HEK293T (cell line): ENCODE data around the gene PAPLN.

Source experiments
- CTCF ChIA-PET: fragments of 350-600 bp; formaldehyde crosslinking; extraction: SDS; loops from one replicate; lab custom pipeline; 2021; ENCODE audit warnings: antibody characterized with exemption, inconsistent platforms; lab: Yijun Ruan, JAX
- POLR2A ChIA-PET: fragments of 350-600 bp; formaldehyde crosslinking; extraction: SDS; loops from one replicate; lab custom pipeline; 2020; ENCODE audit warnings: antibody characterized with exemption, inconsistent platforms; lab: Yijun Ruan, JAX
- DNase-seq: peaks from one replicate; pipeline ENCODE4 v3.0.0; 2012; ENCODE audit warnings: mixed read lengths; ENCODE audit errors: extremely low spot score
- ARNT ChIP-seq: fragments of 450-650 bp; IDR thresholded peaks from 2 replicates; pipeline ENCODE4 v1.6.1; 2017; ENCODE audit warnings: mild to moderate bottlenecking
- BHLHE40 ChIP-seq: fragments of 450-650 bp; IDR thresholded peaks from 2 replicates; pipeline ENCODE4 v1.6.1; 2016; ENCODE audit warnings: mild to moderate bottlenecking, moderate library complexity, borderline replicate concordance
- CTBP1 ChIP-seq: fragments of 450-650 bp; IDR thresholded peaks from 2 replicates; pipeline ENCODE4 v1.6.1; 2016; ENCODE audit warnings: borderline replicate concordance
- ELF4 ChIP-seq: fragments of 450-650 bp; IDR thresholded peaks from 2 replicates; pipeline ENCODE4 v1.6.1; 2017; ENCODE audit warnings: antibody characterized with exemption
- FOXA1 ChIP-seq: fragments of 450-650 bp; IDR thresholded peaks from 2 replicates; pipeline ENCODE4 v1.6.1; 2016; ENCODE audit warnings: mild to moderate bottlenecking
- FOXK2 ChIP-seq: fragments of 450-650 bp; IDR thresholded peaks from 2 replicates; pipeline ENCODE4 v1.6.1; 2016; ENCODE audit warnings: mild to moderate bottlenecking
- FOXM1 ChIP-seq: fragments of 450-650 bp; IDR thresholded peaks from 2 replicates; pipeline ENCODE4 v1.6.1; 2017; ENCODE audit warnings: mild to moderate bottlenecking, borderline replicate concordance
- HDGF ChIP-seq: fragments of 450-650 bp; IDR thresholded peaks from 2 replicates; pipeline ENCODE4 v1.6.1; 2017; ENCODE audit warnings: antibody characterized with exemption, borderline replicate concordance
- L3MBTL2 ChIP-seq: fragments of 450-650 bp; conservative IDR thresholded peaks from 2 replicates; pipeline ENCODE4 v1.6.1; 2016; ENCODE audit warnings: mild to moderate bottlenecking
- LEF1 ChIP-seq: fragments of 450-650 bp; IDR thresholded peaks from 2 replicates; pipeline ENCODE4 v1.6.1; 2017; ENCODE audit warnings: mild to moderate bottlenecking, borderline replicate concordance
- NFRKB ChIP-seq: fragments of 450-650 bp; IDR thresholded peaks from 2 replicates; pipeline ENCODE4 v1.6.1; 2016; ENCODE audit warnings: mild to moderate bottlenecking, moderate library complexity
- SP1 ChIP-seq: fragments of 450-650 bp; IDR thresholded peaks from 2 replicates; pipeline ENCODE4 v1.6.1; 2017
- SUZ12 ChIP-seq: fragments of 450-650 bp; IDR thresholded peaks from 2 replicates; pipeline ENCODE4 v1.6.1; 2016; ENCODE audit warnings: mild to moderate bottlenecking
- TARDBP ChIP-seq: fragments of 450-650 bp; IDR thresholded peaks from 2 replicates; pipeline ENCODE4 v1.6.1; 2016
- ZNF384 ChIP-seq: fragments of 450-650 bp; IDR thresholded peaks from 2 replicates; pipeline ENCODE4 v1.6.1; 2016
- TF ChIP-seq, protein P1 (sequence below): fragments of 450-650 bp; IDR thresholded peaks from 2 replicates; pipeline ENCODE4 v1.6.1; 2016

PAPLN gene

DNA sequence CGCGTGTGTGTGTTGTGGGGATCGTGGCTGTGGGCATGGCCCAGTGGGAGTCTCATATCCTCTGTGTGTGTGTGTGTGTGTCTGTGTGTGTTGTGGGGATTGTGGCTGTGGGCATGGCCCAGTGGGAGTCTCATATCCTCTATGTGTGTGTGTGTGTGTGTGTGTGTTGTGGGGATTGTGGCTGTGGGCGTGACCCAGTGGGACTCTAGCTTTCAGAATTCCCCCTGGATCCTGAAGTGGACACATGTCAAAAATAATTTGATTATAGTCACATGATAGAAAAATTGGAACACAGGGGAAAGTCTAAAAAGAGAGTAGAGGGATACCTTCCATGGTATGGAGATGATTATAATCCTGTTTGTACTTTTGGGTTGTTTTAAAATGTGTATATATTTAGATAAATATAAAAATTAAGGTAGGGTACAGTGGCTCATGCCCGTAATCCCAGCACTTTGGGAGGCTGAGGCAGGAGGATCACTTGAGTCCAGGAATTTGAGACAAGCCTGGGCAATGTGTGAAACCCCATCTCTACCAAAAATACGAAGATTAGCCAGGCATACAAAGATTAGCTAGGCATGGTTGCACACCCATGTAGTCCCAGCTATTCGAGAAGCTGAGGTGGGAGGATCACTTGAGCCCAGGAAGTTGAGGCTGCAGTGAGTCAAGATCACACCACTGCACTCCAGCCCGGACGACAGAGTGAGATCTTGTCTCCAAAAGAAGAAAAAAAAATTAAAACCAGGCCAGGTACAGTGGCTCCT is 11.0 kb downstream of the PAPLN start:
- no peak for DNase-seq
- CTCF ChIA-PET: no interaction called here
- TF ChIP-seq FOXA1 (no peak), CTBP1 (no peak), SUZ12 (no peak), TARDBP (no peak), SP1 (no peak), BHLHE40 (no peak)
- TF ChIP-seq, protein P1, sequence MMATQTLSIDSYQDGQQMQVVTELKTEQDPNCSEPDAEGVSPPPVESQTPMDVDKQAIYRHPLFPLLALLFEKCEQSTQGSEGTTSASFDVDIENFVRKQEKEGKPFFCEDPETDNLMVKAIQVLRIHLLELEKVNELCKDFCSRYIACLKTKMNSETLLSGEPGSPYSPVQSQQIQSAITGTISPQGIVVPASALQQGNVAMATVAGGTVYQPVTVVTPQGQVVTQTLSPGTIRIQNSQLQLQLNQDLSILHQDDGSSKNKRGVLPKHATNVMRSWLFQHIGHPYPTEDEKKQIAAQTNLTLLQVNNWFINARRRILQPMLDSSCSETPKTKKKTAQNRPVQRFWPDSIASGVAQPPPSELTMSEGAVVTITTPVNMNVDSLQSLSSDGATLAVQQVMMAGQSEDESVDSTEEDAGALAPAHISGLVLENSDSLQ: no peak
- POLR2A ChIA-PET: interaction anchor here (1.0 to 1.6 kb wide), 2 partner anchors 9 to 242 kb away, joined by 3 to 4 read pairs; partner anchors contain the start of gene RIOX1

DNA sequence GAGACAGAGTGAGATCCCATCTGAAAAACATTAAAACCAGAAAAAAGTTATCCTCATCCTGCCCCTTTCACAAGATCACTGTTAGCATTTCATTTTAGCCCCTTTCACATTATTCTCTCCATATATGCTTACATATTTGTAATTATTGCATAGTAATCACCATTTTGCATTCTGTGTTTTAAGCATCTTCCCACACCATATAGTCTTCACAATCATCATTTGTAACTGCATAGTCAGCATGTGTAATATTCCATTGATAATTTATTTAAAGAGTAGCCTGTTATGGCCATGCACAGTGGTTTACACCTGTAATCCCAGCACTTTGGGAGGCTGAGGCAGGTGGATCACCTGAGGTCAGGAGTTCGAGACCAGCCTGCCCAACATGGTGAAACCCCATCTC is 11.8 kb downstream of the PAPLN start:
- ChIA-PET POLR2A (interaction anchor here (1.0 to 1.6 kb wide), 2 partner anchors 10 to 241 kb away, joined by 3 to 4 read pairs; partner anchors contain the start of gene RIOX1), CTCF (no interaction called here)
- TF ChIP-seq ARNT (no peak), LEF1 (no peak)
- DNase-seq: no peak

DNA sequence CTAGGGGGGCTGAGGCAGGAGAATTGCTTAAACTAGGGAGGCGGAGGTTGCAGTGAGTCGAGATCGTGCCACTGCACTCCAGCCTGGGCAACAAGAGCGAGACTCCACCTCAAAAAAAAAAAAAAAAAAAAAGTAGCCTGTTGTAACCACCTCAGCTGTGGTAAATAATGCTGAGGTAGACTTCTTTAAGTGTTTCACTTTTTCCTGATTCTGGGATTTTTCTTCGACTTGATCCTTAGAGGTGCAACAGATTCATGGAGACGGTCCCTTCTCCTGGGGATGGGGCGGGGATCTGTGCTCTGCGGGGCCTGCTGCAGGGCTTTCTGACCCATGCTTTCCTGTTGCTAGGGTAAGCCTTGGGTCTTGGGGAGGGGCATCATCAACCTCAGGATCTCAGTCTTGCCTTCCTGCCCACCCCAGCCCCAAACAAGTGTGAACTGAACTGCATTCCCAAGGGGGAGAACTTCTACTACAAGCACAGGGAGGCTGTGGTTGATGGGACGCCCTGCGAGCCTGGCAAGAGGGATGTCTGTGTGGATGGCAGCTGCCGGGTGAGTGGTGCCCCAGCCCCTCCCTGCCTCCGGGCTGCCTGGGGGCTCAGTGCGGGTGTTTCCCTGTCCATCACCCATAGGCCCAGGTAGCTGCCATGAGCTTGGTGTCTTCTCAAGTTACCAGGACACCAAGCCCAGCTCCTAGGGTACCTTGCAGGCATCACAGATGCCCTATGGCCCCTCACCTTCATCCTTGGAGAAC is 12.4 kb downstream of the PAPLN start:
- CTCF ChIA-PET: no interaction called here
- POLR2A ChIA-PET: interaction anchor here (1.0 to 1.6 kb wide), 2 partner anchors 11 to 241 kb away, joined by 3 to 4 read pairs; partner anchors contain the start of gene RIOX1
- no peak for TF ChIP-seq ELF4
- no peak for TF ChIP-seq FOXA1
- TF ChIP-seq SP1: no peak
- no peak for TF ChIP-seq ARNT
- TF ChIP-seq FOXK2: no peak
- TF ChIP-seq HDGF: no peak
- DNase-seq: no peak

DNA sequence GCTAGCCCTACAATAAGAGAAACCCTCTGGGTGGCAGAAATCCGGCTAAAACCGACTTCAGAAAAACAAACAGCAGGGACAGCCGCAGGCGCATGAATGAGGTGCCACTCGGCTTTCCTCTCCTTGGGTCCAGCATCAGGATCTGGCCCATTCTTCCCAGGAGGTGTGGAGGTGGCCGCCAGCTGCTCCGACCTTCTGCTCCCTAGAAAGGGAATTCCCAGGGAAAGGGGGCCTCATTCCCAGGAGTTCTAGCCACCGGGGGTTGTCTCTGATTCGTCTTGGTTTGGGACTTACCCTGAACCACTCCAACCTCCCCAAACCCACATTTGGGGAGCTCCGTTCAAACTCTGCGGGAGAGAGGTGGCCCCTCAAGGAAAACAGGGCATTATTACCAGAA is 13.0 kb downstream of the PAPLN start:
- DNase-seq: no peak
- TF ChIP-seq, protein P1: no peak
- TF ChIP-seq TARDBP (no peak), ZNF384 (no peak), FOXM1 (no peak), L3MBTL2 (no peak), FOXK2 (no peak), BHLHE40 (no peak), FOXA1 (no peak), ELF4 (no peak), HDGF (no peak), LEF1 (no peak), CTBP1 (no peak), ARNT (no peak), SP1 (no peak), SUZ12 (no peak), NFRKB (no peak)
- ChIA-PET CTCF (no interaction called here), POLR2A (no interaction called here)

DNA sequence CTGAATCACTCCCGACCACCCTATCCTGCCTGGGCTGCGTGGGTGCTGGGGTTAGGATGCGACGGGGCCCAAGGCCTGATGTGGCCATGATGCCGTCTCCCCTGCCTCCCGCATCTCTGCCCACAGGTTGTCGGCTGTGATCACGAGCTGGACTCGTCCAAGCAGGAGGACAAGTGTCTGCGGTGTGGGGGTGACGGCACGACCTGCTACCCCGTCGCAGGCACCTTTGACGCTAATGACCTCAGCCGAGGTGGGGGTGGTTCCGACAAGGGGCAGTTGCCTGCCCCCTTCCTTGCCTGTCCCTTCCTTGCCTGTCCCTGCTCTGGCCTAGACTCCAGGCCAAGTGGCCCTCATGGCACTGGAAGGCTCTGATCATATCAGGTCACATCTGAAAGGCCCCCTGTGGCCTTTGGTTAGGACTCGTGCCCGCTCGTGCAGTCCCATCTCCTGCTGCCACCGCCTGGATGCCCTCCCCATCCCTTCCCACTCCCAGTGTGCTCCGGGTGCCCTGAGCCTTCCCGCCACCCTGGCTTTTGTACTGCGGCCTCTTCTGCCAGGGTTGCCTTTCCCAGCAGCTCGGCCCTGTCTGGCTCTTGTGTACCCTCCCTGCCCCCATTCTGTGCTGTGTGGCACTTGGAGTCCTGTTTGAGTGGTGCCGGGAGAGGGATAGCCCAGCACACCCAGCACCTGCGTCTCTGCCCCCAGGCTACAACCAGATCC is 13.6 kb downstream of the PAPLN start:
- TF ChIP-seq FOXM1 (no peak), TARDBP (no peak), ELF4 (no peak), SUZ12 (no peak), ARNT (no peak), FOXA1 (no peak), BHLHE40 (no peak), FOXK2 (no peak), CTBP1 (no peak), NFRKB (no peak), LEF1 (no peak), L3MBTL2 (no peak), ZNF384 (no peak), HDGF (no peak), SP1 (no peak)
- TF ChIP-seq, protein P1: no peak
- POLR2A ChIA-PET: no interaction called here
- no peak for DNase-seq
- CTCF ChIA-PET: no interaction called here
